COLO668 (cell line): ENCODE data around the gene ZNF106.

Experiments used
- DNase-seq: peaks from one replicate; lab custom pipeline; 2025; ENCODE audit not compliant: unreplicated experiment; lab: John Stamatoyannopoulos, UW

Gene ZNF106

GRCh38 chr15:42482701-42483100 lies 8.2 kb downstream of the ZNF106 start:
- no peak for DNase-seq

GRCh38 chr15:42474827-42475226 lies 16.1 kb downstream of the ZNF106 start:
- DNase-seq: no peak

- DNase-seq: no peak
Measured at GRCh38 chr15:42471002-42471401, 19.9 kb downstream of the ZNF106 start.

- no peak for DNase-seq
Measured at GRCh38 chr15:42465520-42466259, 25.3 kb downstream of the ZNF106 start.

- DNase-seq: no peak
Measured at GRCh38 chr15:42461261-42461660, 29.7 kb downstream of the ZNF106 start.

GRCh38 chr15:42457445-42458442 lies 33.2 kb downstream of the ZNF106 start:
- DNase-seq: no peak

GRCh38 chr15:42456971-42457370 lies 34.0 kb downstream of the ZNF106 start:
- no peak for DNase-seq

- no peak for DNase-seq
Measured at GRCh38 chr15:42456531-42456930, 34.4 kb downstream of the ZNF106 start.

- no peak for DNase-seq
Measured at GRCh38 chr15:42453826-42454225, 37.1 kb downstream of the ZNF106 start.

GRCh38 chr15:42450425-42450790 lies 40.5 kb downstream of the ZNF106 start:
- DNase-seq: no peak

- no peak for DNase-seq
Measured at GRCh38 chr15:42449770-42450424, 41.0 kb downstream of the ZNF106 start.

GRCh38 chr15:42448281-42448680 lies 42.7 kb downstream of the ZNF106 start:
- DNase-seq: no peak

- DNase-seq: no peak
Measured at GRCh38 chr15:42447599-42447998, 43.3 kb downstream of the ZNF106 start.

GRCh38 chr15:42445551-42445950 lies 45.4 kb downstream of the ZNF106 start:
- no peak for DNase-seq

GRCh38 chr15:42444415-42445063 lies 46.4 kb downstream of the ZNF106 start:
- no peak for DNase-seq

- no peak for DNase-seq
Measured at GRCh38 chr15:42427429-42428223, 63.3 kb downstream of the ZNF106 start.

- DNase-seq: no peak
Measured at GRCh38 chr15:42421376-42421775, 69.6 kb downstream of the ZNF106 start.

- DNase-seq: no peak
Measured at GRCh38 chr15:42419369-42419768, 71.6 kb downstream of the ZNF106 start.

- DNase-seq: no peak
Measured at GRCh38 chr15:42413920-42414319, 77.0 kb downstream of the ZNF106 start.

GRCh38 chr15:42411884-42412283 lies 79.1 kb downstream of the ZNF106 start:
- DNase-seq: no peak
